GM13976 (cell line): ENCODE measurements around the gene SLC34A1.
A peak's percentile ranks its signal among the peaks of the same experiment; 100 is the strongest.

ENCODE experiments used
- DNase-seq: peaks from one replicate; pipeline ENCODE4 v3.0.0; 2012; ENCODE audit warnings: low spot score
- CTCF ChIP-seq: IDR thresholded peaks from 2 replicates; pipeline ENCODE4 v1.5.1; 2012; ENCODE audit warnings: borderline replicate concordance, mild to moderate bottlenecking; ENCODE audit not compliant: insufficient read depth; ENCODE audit errors: extremely low read depth, missing control alignments, control extremely low read depth
- in situ Hi-C: fragments of 300-500 bp; cut with MboI; formaldehyde crosslinking; loops from one replicate; pipeline ENCODE4 v1.12.0; 2022; ENCODE audit warnings: low sequenced_read_pairs, mixed read lengths, inconsistent platforms; ENCODE audit not compliant: unreplicated experiment

The SLC34A1 gene

GRCh38 chr5:177427919-177428573 is 43.8 kb downstream of the SLC34A1 start:
- no peak for TF ChIP-seq CTCF
- no peak for DNase-seq
- in situ Hi-C loops: no loop called here

GRCh38 chr5:177428574-177429217 is 44.5 kb downstream of the SLC34A1 start:
- no peak for DNase-seq
- in situ Hi-C loops: no loop called here
- TF ChIP-seq CTCF: no peak

- in situ Hi-C loops: no loop called here
- TF ChIP-seq CTCF: no peak
- peak; percentile 81 for DNase-seq
Measured at GRCh38 chr5:177429248-177430040, 45.2 kb downstream of the SLC34A1 start.

- in situ Hi-C loops: no loop called here
- DNase-seq: peak; percentile 59
- TF ChIP-seq CTCF: no peak
Measured at GRCh38 chr5:177430140-177430951, 46.1 kb downstream of the SLC34A1 start.

- in situ Hi-C loops: no loop called here
- no peak for TF ChIP-seq CTCF
Measured at GRCh38 chr5:177430972-177431316, 46.7 kb downstream of the SLC34A1 start.

GRCh38 chr5:177431317-177432142 is 47.3 kb downstream of the SLC34A1 start:
- in situ Hi-C loops: no loop called here
- TF ChIP-seq CTCF: no peak
- DNase-seq: peak; percentile 75

More at GRCh38 chr5:177430972-177431316, 46.7 kb downstream of the SLC34A1 start:
- no peak for DNase-seq
